ENCODE data around the gene STK11. TPM values are rescaled to one million over a fixed set of nuclear protein-coding genes. Genes with fewer than 3 reads are reported as not detected.

The STK11 gene
- total RNA-seq (100 to 1,000 TPM in 2 of 5 donors, 10 to 100 TPM in 3; 70.2 to 115 (median 99.5) TPM), total RNA-seq (44.2 to 187 (median 103) reads per million in 29 experiments)
- 52.3 TPM for total RNA-seq (2013)

GRCh38 chr19:1205114-1206099 is at the start of gene STK11:
TSS of gene STK11 (plus strand) at chr19:1205778. CDS start at chr19:1206914, 1,136 bp downstream.
- H3K36me3 Mint-ChIP-seq, result peaks cover 2% of the 10 kb centered on the region
- H3K9me3 Mint-ChIP-seq, result no peaks in the 10 kb centered on the region
- Histone ChIP-seq H3K27me3 (replicated peaks in 1 of 2; ENCODE audit: control insufficient read depth in 2 of 2, extremely low read depth in 1 of 2, insufficient read depth in 2 of 2, low read length in 1 of 2) (peaks cover 0 to 2% of the 10 kb centered on the region in 2 experiments), H3K4me3 (ENCODE audit: control insufficient read depth in 1 of 2, extremely low read depth in 1 of 2, low read length in 1 of 2) (peak within 1 kb of the TSS; percentile 82 to 98), H3K36me3 (ENCODE audit: control insufficient read depth in 2 of 2, extremely low read depth in 1 of 2, insufficient read depth in 1 of 2, low read length in 1 of 2) (peaks cover 0 to 7% of the 10 kb centered on the region in 2 donors), H3K27ac (ENCODE audit: low read length) (peak within 1 kb of the TSS; percentile 69), H3K4me1 (ENCODE audit: control insufficient read depth in 1 of 2, extremely low read depth in 1 of 2, insufficient read depth in 2 of 2, low read length in 2 of 2) (peaks cover 13 to 66% of the 10 kb centered on the region in 2 experiments), H3K9me3 (no peaks in the 10 kb centered on the region)
- peak within 1 kb of the TSS; percentile 92 to 94 for H3K27ac Mint-ChIP-seq
- H3K4me1 Mint-ChIP-seq, result peaks cover 33 to 41% (median 36%) of the 10 kb centered on the region in 3 donors
- peak; percentile 93 to 96 (median 94) for ATAC-seq (replicated peaks in 1 of 4)
- peak; percentile 97 to 100 (median 99) for DNase-seq
- ChIA-PET POLR2A (no interaction called here), CTCF (interaction anchor here in 1 of 2 donors (0.7 kb wide), 1 partner anchor 12 kb away, joined by 4 read pairs; no protein-coding TSS in a partner anchor)
- H3K4me3 Mint-ChIP-seq, result peak within 1 kb of the TSS; percentile 93 to 98 (median 94)
- no peaks in the 10 kb centered on the region for H3K27me3 Mint-ChIP-seq
- WGBS (ENCODE audit: insufficient coverage), result 3% methylated on average over 99 of the region's 114 CpGs

GRCh38 chr19:1156305-1156801 is 49.2 kb upstream of the STK11 start:
- peak in 1 of 4 experiments; percentile 17 for ATAC-seq (replicated peaks in 1 of 4)
- Mint-ChIP-seq H3K27ac (no peak overlapping the region), H3K9me3 (no peaks in the 10 kb centered on the region), H3K27me3 (no peaks in the 10 kb centered on the region), H3K36me3 (peaks cover 4% of the 10 kb centered on the region), H3K4me3 (no peak overlapping the region), H3K4me1 (peaks cover 0 to 3% (median 0%) of the 10 kb centered on the region in 3 donors)
- DNase-seq, result no peak
- H3K36me3 ChIP-seq (ENCODE audit: control insufficient read depth in 2 of 2, extremely low read depth in 1 of 2, insufficient read depth in 1 of 2, low read length in 1 of 2), result peaks cover 14 to 22% of the 10 kb centered on the region in 2 donors
- H3K4me1 ChIP-seq (ENCODE audit: control insufficient read depth in 1 of 2, extremely low read depth in 1 of 2, insufficient read depth in 2 of 2, low read length in 2 of 2), result peaks cover 0 to 7% of the 10 kb centered on the region in 2 experiments
- H3K4me3 ChIP-seq (ENCODE audit: control insufficient read depth in 1 of 2, extremely low read depth in 1 of 2, low read length in 1 of 2), result no peak overlapping the region
- CTCF ChIA-PET, result no interaction called here
- no peaks in the 10 kb centered on the region for H3K27me3 ChIP-seq (replicated peaks in 1 of 2; ENCODE audit: control insufficient read depth in 2 of 2, extremely low read depth in 1 of 2, insufficient read depth in 2 of 2, low read length in 1 of 2)
- H3K27ac ChIP-seq (ENCODE audit: low read length), result no peak overlapping the region
- POLR2A ChIA-PET, result interaction anchor here in 1 of 2 donors (0.5 kb wide), 1 partner anchor 9 kb away, joined by 3 read pairs; no protein-coding TSS in a partner anchor
- H3K9me3 ChIP-seq, result no peaks in the 10 kb centered on the region
- 93% methylated on average over 23 of the region's 24 CpGs for WGBS (ENCODE audit: insufficient coverage)

- Mint-ChIP-seq H3K36me3 (peaks cover 4% of the 10 kb centered on the region), H3K4me1 (peaks cover 0 to 3% (median 0%) of the 10 kb centered on the region in 3 donors), H3K9me3 (no peaks in the 10 kb centered on the region), H3K4me3 (no peak overlapping the region), H3K27ac (no peak overlapping the region), H3K27me3 (no peaks in the 10 kb centered on the region)
- ChIA-PET CTCF (no interaction called here), POLR2A (interaction anchor here in 1 of 2 donors (0.5 kb wide), 1 partner anchor 45 kb away, joined by 5 read pairs; no protein-coding TSS in a partner anchor)
- Histone ChIP-seq H3K9me3 (no peaks in the 10 kb centered on the region), H3K27ac (ENCODE audit: low read length) (no peak overlapping the region), H3K36me3 (ENCODE audit: control insufficient read depth in 2 of 2, extremely low read depth in 1 of 2, insufficient read depth in 1 of 2, low read length in 1 of 2) (peaks cover 10 to 17% of the 10 kb centered on the region in 2 donors), H3K4me3 (ENCODE audit: control insufficient read depth in 1 of 2, extremely low read depth in 1 of 2, low read length in 1 of 2) (no peak overlapping the region), H3K4me1 (ENCODE audit: control insufficient read depth in 1 of 2, extremely low read depth in 1 of 2, insufficient read depth in 2 of 2, low read length in 2 of 2) (peaks cover 0 to 9% of the 10 kb centered on the region in 2 experiments), H3K27me3 (replicated peaks in 1 of 2; ENCODE audit: control insufficient read depth in 2 of 2, extremely low read depth in 1 of 2, insufficient read depth in 2 of 2, low read length in 1 of 2) (no peaks in the 10 kb centered on the region)
- WGBS (ENCODE audit: insufficient coverage), result 93% methylated on average over 29 of the region's 46 CpGs
- peak in 1 of 4 experiments; percentile 11 for ATAC-seq (replicated peaks in 1 of 4)
- no peak for DNase-seq
Observed at GRCh38 chr19:1156830-1157615, 48.6 kb upstream of the STK11 start.

GRCh38 chr19:1157931-1158884 is 47.4 kb upstream of the STK11 start:
- H3K27ac Mint-ChIP-seq, result no peak overlapping the region
- Histone ChIP-seq H3K36me3 (ENCODE audit: control insufficient read depth in 2 of 2, extremely low read depth in 1 of 2, insufficient read depth in 1 of 2, low read length in 1 of 2) (peaks cover 4 to 8% of the 10 kb centered on the region in 2 donors), H3K27me3 (replicated peaks in 1 of 2; ENCODE audit: control insufficient read depth in 2 of 2, extremely low read depth in 1 of 2, insufficient read depth in 2 of 2, low read length in 1 of 2) (no peaks in the 10 kb centered on the region), H3K27ac (ENCODE audit: low read length) (no peak overlapping the region), H3K4me3 (ENCODE audit: control insufficient read depth in 1 of 2, extremely low read depth in 1 of 2, low read length in 1 of 2) (no peak overlapping the region), H3K4me1 (ENCODE audit: control insufficient read depth in 1 of 2, extremely low read depth in 1 of 2, insufficient read depth in 2 of 2, low read length in 2 of 2) (peaks cover 0 to 9% of the 10 kb centered on the region in 2 experiments), H3K9me3 (no peaks in the 10 kb centered on the region)
- no peak overlapping the region for H3K4me3 Mint-ChIP-seq
- H3K9me3 Mint-ChIP-seq, result no peaks in the 10 kb centered on the region
- peaks cover 6 to 9% (median 7%) of the 10 kb centered on the region in 3 donors for H3K4me1 Mint-ChIP-seq
- ChIA-PET POLR2A (interaction anchor here in 1 of 2 donors (0.5 kb wide), 1 partner anchor 46 kb away, joined by 5 read pairs; no protein-coding TSS in a partner anchor), CTCF (interaction anchor here in 1 of 2 donors (0.6 kb wide), 1 partner anchor 655 kb away, joined by 4 read pairs; no protein-coding TSS in a partner anchor)
- DNase-seq (no peak), ATAC-seq (replicated peaks in 1 of 4) (no peak)
- no peaks in the 10 kb centered on the region for H3K36me3 Mint-ChIP-seq
- WGBS (ENCODE audit: insufficient coverage), result 97% methylated on average over 69 of the region's 69 CpGs
- H3K27me3 Mint-ChIP-seq, result no peaks in the 10 kb centered on the region

GRCh38 chr19:1158885-1159448 is 46.6 kb upstream of the STK11 start:
- H3K4me1 ChIP-seq (ENCODE audit: control insufficient read depth in 1 of 2, extremely low read depth in 1 of 2, insufficient read depth in 2 of 2, low read length in 2 of 2), result peaks cover 0 to 9% of the 10 kb centered on the region in 2 experiments
- Mint-ChIP-seq H3K36me3 (no peaks in the 10 kb centered on the region), H3K4me1 (peaks cover 6 to 9% (median 7%) of the 10 kb centered on the region in 3 donors), H3K27me3 (no peaks in the 10 kb centered on the region), H3K9me3 (no peaks in the 10 kb centered on the region), H3K4me3 (no peak overlapping the region), H3K27ac (no peak overlapping the region)
- CTCF ChIA-PET, result no interaction called here
- no peak for DNase-seq
- POLR2A ChIA-PET, result no interaction called here
- H3K27ac ChIP-seq (ENCODE audit: low read length), result no peak overlapping the region
- H3K9me3 ChIP-seq, result no peaks in the 10 kb centered on the region
- H3K36me3 ChIP-seq (ENCODE audit: control insufficient read depth in 2 of 2, extremely low read depth in 1 of 2, insufficient read depth in 1 of 2, low read length in 1 of 2), result peaks cover 0 to 14% of the 10 kb centered on the region in 2 donors
- ATAC-seq (replicated peaks in 1 of 4), result no peak
- H3K4me3 ChIP-seq (ENCODE audit: control insufficient read depth in 1 of 2, extremely low read depth in 1 of 2, low read length in 1 of 2), result no peak overlapping the region
- WGBS (ENCODE audit: insufficient coverage), result 98% methylated on average over 26 of the region's 32 CpGs
- no peaks in the 10 kb centered on the region for H3K27me3 ChIP-seq (replicated peaks in 1 of 2; ENCODE audit: control insufficient read depth in 2 of 2, extremely low read depth in 1 of 2, insufficient read depth in 2 of 2, low read length in 1 of 2)

Data from T-cell (primary cell).